Measurements from ENCODE around the gene FTSJ1.
A peak's percentile ranks its signal among the peaks of the same experiment; 100 is the strongest.

The FTSJ1 gene

GRCh38 chrX:48511560-48511959, 35.6 kb downstream of the FTSJ1 start:
- no peak overlapping the region for H3K9ac ChIP-seq (ENCODE audit: low read depth, low read length, poor library complexity, severe bottlenecking)
- no peaks in the 10 kb centered on the region for H3K79me2 ChIP-seq (ENCODE audit: insufficient read depth, low read length)
- H3K4me1 ChIP-seq (ENCODE audit: insufficient read depth, low read length, poor library complexity, severe bottlenecking), result peaks cover 4% of the 10 kb centered on the region
- H3K36me3 ChIP-seq (ENCODE audit: insufficient read depth, low read length), result no peaks in the 10 kb centered on the region
- TF ChIP-seq EZH2phosphoT487 (IDR thresholded peaks at IDR 0.05; ENCODE audit: borderline replicate concordance), result no peak
- TF ChIP-seq CTCF (conservative IDR thresholded peaks at IDR 0.05; ENCODE audit: low read length), result peak; percentile 35; the same call in 1 of the 2 replicates
- H3K9me3 ChIP-seq (ENCODE audit: insufficient read depth, low read depth, low read length), result no peaks in the 10 kb centered on the region
- H3K9me2 ChIP-seq (replicated peaks; ENCODE audit: low read depth, low read length), result no peaks in the 10 kb centered on the region
- no peaks in the 10 kb centered on the region for H3F3A ChIP-seq (ENCODE audit: low read depth)
- H4K20me1 ChIP-seq (ENCODE audit: insufficient read depth, low read length, poor library complexity, severe bottlenecking), result no peaks in the 10 kb centered on the region
- H3K4me3 ChIP-seq (ENCODE audit: low read length, poor library complexity, severe bottlenecking), result no peak overlapping the region
- H3K4me2 ChIP-seq (ENCODE audit: low read depth, low read length, poor library complexity, severe bottlenecking), result no peak overlapping the region
- H3K27me3 ChIP-seq (ENCODE audit: insufficient read depth, low read length, poor library complexity, severe bottlenecking), result no peaks in the 10 kb centered on the region
- no peak overlapping the region for H2AFZ ChIP-seq (ENCODE audit: low read length)

DNA sequence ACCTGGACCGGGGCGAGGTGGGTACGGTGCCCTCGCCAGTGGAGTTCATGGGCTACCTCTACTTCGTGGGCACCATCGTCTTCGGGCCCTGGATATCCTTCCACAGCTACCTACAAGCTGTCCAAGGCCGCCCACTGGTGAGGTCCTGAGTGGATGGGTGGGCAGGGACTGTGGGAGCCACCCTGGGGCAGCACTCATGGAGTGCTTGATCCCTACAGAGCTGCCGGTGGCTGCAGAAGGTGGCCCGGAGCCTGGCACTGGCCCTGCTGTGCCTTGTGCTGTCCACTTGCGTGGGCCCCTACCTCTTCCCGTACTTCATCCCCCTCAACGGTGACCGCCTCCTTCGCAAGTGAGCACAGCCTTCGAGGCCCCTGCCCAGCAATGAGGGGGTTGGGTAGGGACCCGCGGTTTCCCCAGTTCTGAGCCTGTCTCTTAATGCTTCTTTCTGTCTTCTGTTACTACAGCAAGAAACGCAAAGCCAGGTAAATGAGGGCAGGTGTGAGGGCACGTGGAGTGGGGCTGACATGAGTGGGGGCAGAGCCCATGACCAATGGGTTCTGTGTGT, 36.5 kb downstream of the FTSJ1 start:
- no peaks in the 10 kb centered on the region for H3F3A ChIP-seq (ENCODE audit: low read depth)
- H3K4me3 ChIP-seq (ENCODE audit: low read length, poor library complexity, severe bottlenecking), result no peak overlapping the region
- H3K79me2 ChIP-seq (ENCODE audit: insufficient read depth, low read length), result no peaks in the 10 kb centered on the region
- H2AFZ ChIP-seq (ENCODE audit: low read length), result no peak overlapping the region
- no peaks in the 10 kb centered on the region for H3K9me3 ChIP-seq (ENCODE audit: insufficient read depth, low read depth, low read length)
- no peaks in the 10 kb centered on the region for H3K27me3 ChIP-seq (ENCODE audit: insufficient read depth, low read length, poor library complexity, severe bottlenecking)
- H4K20me1 ChIP-seq (ENCODE audit: insufficient read depth, low read length, poor library complexity, severe bottlenecking), result no peaks in the 10 kb centered on the region
- H3K9ac ChIP-seq (ENCODE audit: low read depth, low read length, poor library complexity, severe bottlenecking), result no peak overlapping the region
- no peak overlapping the region for H3K4me2 ChIP-seq (ENCODE audit: low read depth, low read length, poor library complexity, severe bottlenecking)
- TF ChIP-seq EZH2phosphoT487 (IDR thresholded peaks at IDR 0.05; ENCODE audit: borderline replicate concordance), result no peak
- TF ChIP-seq CTCF (conservative IDR thresholded peaks at IDR 0.05; ENCODE audit: low read length), result no peak
- H3K4me1 ChIP-seq (ENCODE audit: insufficient read depth, low read length, poor library complexity, severe bottlenecking), result peaks cover 4% of the 10 kb centered on the region
- H3K36me3 ChIP-seq (ENCODE audit: insufficient read depth, low read length), result no peaks in the 10 kb centered on the region
- no peaks in the 10 kb centered on the region for H3K9me2 ChIP-seq (replicated peaks; ENCODE audit: low read depth, low read length)

GRCh38 chrX:48513670-48514069, 37.7 kb downstream of the FTSJ1 start:
- H3K4me1 ChIP-seq (ENCODE audit: insufficient read depth, low read length, poor library complexity, severe bottlenecking), result peaks cover 4% of the 10 kb centered on the region
- H3K36me3 ChIP-seq (ENCODE audit: insufficient read depth, low read length), result no peaks in the 10 kb centered on the region
- no peak overlapping the region for H3K4me3 ChIP-seq (ENCODE audit: low read length, poor library complexity, severe bottlenecking)
- H3F3A ChIP-seq (ENCODE audit: low read depth), result no peaks in the 10 kb centered on the region
- no peak for TF ChIP-seq CTCF (conservative IDR thresholded peaks at IDR 0.05; ENCODE audit: low read length)
- no peak for TF ChIP-seq EZH2phosphoT487 (IDR thresholded peaks at IDR 0.05; ENCODE audit: borderline replicate concordance)
- H4K20me1 ChIP-seq (ENCODE audit: insufficient read depth, low read length, poor library complexity, severe bottlenecking), result no peaks in the 10 kb centered on the region
- no peak overlapping the region for H3K4me2 ChIP-seq (ENCODE audit: low read depth, low read length, poor library complexity, severe bottlenecking)
- H3K9ac ChIP-seq (ENCODE audit: low read depth, low read length, poor library complexity, severe bottlenecking), result no peak overlapping the region
- H2AFZ ChIP-seq (ENCODE audit: low read length), result no peak overlapping the region
- H3K9me3 ChIP-seq (ENCODE audit: insufficient read depth, low read depth, low read length), result no peaks in the 10 kb centered on the region
- no peaks in the 10 kb centered on the region for H3K27me3 ChIP-seq (ENCODE audit: insufficient read depth, low read length, poor library complexity, severe bottlenecking)
- H3K79me2 ChIP-seq (ENCODE audit: insufficient read depth, low read length), result no peaks in the 10 kb centered on the region
- H3K9me2 ChIP-seq (replicated peaks; ENCODE audit: low read depth, low read length), result no peaks in the 10 kb centered on the region
